Measurements from ENCODE around the gene SMG1.

SMG1 gene

DNA sequence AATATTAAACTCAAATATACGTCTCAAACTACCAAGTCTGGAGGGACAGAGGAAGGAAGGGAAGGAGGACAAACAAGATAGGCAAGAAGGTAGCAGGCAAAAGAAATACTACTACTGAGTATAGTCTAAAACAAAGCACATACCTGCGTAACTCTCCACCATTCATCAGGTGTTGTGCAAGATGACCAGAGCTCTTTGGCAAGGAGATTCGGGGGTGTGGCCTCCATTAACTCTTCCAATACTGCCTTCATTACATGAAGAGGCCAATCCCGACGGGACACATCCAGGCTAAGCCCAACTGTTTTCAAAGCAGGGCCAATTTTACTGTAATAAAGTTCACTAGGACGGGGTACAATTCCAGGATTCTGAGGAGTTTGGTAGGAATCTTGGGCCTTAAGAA is 86.7 kb downstream of the SMG1 start:
- no peak for DNase-seq
- Histone ChIP-seq H3K4me1 (no peaks in the 10 kb centered on the region), H3K27me3 (no peaks in the 10 kb centered on the region), H3K9me3 (no peaks in the 10 kb centered on the region), H3K4me3 (ENCODE audit: low read depth, low read length) (no peak overlapping the region), H3K36me3 (peaks cover 75% of the 10 kb centered on the region)
- TF ChIP-seq, protein P1, sequence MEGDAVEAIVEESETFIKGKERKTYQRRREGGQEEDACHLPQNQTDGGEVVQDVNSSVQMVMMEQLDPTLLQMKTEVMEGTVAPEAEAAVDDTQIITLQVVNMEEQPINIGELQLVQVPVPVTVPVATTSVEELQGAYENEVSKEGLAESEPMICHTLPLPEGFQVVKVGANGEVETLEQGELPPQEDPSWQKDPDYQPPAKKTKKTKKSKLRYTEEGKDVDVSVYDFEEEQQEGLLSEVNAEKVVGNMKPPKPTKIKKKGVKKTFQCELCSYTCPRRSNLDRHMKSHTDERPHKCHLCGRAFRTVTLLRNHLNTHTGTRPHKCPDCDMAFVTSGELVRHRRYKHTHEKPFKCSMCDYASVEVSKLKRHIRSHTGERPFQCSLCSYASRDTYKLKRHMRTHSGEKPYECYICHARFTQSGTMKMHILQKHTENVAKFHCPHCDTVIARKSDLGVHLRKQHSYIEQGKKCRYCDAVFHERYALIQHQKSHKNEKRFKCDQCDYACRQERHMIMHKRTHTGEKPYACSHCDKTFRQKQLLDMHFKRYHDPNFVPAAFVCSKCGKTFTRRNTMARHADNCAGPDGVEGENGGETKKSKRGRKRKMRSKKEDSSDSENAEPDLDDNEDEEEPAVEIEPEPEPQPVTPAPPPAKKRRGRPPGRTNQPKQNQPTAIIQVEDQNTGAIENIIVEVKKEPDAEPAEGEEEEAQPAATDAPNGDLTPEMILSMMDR (IDR thresholded peaks at IDR 0.05; ENCODE audit: low read depth, low read length), result no peak

DNA sequence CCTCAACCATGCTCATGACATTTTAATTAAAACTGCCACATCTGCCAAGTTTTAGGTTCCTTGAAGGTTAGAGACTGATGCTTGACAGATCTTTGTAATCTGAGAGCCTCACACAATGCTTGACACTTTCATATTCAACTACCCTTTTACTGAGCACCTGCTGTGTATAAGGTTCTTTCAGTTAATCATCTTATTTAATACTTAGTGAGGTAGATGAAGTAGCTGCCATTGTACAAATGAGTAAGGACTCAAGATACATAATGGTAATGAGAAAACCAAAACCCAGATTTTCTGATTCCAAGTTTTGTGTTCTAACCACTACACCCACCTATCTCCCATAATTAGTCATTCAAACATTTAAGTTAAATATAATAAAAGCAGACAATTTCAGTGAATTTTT is 89.5 kb downstream of the SMG1 start:
- peaks cover 92% of the 10 kb centered on the region for H3K36me3 ChIP-seq
- TF ChIP-seq, protein P1 (IDR thresholded peaks at IDR 0.05; ENCODE audit: low read depth, low read length), result no peak
- H3K9me3 ChIP-seq, result no peaks in the 10 kb centered on the region
- no peak for DNase-seq
- H3K4me3 ChIP-seq (ENCODE audit: low read depth, low read length), result no peak overlapping the region
- no peaks in the 10 kb centered on the region for H3K27me3 ChIP-seq
- H3K4me1 ChIP-seq, result no peaks in the 10 kb centered on the region

DNA sequence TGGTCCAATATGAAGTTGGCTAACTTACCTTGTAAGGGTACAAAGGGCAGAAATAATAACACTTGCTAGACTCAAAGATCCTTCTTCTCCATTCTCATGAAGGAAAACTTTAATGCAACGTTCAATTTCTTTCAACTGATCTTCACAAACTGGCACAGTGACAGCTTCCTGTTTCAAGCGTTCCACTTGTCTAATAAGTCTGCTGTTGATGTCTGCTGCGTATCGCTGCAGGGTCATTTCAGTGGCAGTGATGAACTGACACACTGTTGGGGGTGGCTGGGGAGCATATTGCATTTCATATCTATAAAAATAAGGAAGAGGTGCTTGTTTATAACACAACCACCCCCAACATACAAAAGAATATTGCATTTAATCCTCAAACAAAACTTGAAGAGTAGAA is 91.3 kb downstream of the SMG1 start:
- no peaks in the 10 kb centered on the region for H3K4me1 ChIP-seq
- TF ChIP-seq, protein P1 (IDR thresholded peaks at IDR 0.05; ENCODE audit: low read depth, low read length), result no peak
- no peak overlapping the region for H3K4me3 ChIP-seq (ENCODE audit: low read depth, low read length)
- no peaks in the 10 kb centered on the region for H3K27me3 ChIP-seq
- H3K36me3 ChIP-seq, result peaks cover 92% of the 10 kb centered on the region
- no peak for DNase-seq
- H3K9me3 ChIP-seq, result no peaks in the 10 kb centered on the region

DNA sequence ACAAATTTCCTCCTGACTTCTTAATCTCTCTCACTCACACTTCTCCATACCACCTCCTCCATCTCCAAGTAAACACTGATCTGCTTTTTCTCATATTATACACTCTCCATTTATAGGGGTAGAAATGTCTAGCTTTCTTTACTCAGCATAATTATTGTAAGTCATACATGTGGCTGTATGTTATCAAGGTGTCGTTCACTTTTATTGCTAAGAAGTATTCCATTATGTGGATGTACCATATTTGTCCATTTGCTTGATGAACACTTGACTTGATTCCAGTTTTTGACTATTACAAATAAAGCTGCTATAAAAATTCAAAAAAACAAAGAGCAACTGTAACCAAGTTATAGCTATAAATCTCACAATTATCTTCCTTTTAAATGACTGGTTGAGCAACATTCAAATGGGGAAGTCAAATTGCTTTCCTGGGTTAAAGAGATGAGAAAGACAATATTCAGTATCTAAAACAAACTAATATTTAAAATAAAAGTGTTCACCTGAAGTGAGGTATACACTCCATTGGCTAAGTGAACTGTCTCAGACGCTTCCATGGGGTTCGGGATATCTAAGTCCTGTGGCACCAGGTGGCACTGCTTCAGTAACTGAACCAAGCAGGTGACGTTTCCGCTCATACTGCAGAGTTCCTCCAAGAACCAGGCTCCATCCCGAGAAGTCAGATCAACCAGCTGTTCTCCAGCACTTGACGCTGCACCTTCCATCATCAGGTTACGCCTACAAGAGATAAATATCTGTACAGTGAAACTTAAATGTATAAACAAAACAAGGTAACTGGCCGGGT is 92.3 kb downstream of the SMG1 start:
- Histone ChIP-seq H3K9me3 (no peaks in the 10 kb centered on the region), H3K27me3 (no peaks in the 10 kb centered on the region), H3K36me3 (peaks cover 95% of the 10 kb centered on the region), H3K4me3 (ENCODE audit: low read depth, low read length) (no peak overlapping the region), H3K4me1 (no peaks in the 10 kb centered on the region)
- TF ChIP-seq, protein P1 (IDR thresholded peaks at IDR 0.05; ENCODE audit: low read depth, low read length), result no peak
- no peak for DNase-seq

DNA sequence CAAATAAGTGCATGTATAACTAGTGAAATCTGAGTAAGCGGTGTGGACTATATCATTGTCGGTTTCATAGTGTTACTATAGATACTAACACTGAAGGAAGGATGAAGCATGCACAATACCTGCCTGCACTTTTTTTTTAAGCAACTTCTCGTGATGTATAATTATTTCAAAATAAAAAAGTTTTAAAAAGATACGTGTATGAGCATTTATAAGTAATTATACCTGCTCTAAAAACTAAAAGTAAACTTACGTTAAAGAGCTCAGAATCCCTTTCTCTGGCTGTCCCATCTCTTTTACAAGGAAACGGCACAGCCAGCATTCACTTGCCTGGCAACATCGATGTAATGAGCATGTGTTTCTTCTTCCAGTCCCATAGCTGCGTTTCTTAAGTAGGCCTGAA is 93.6 kb downstream of the SMG1 start:
- Histone ChIP-seq H3K9me3 (no peaks in the 10 kb centered on the region), H3K4me3 (ENCODE audit: low read depth, low read length) (no peak overlapping the region), H3K36me3 (peaks cover 92% of the 10 kb centered on the region), H3K4me1 (no peaks in the 10 kb centered on the region), H3K27me3 (no peaks in the 10 kb centered on the region)
- no peak for DNase-seq
- TF ChIP-seq, protein P1 (IDR thresholded peaks at IDR 0.05; ENCODE audit: low read depth, low read length), result no peak

DNA sequence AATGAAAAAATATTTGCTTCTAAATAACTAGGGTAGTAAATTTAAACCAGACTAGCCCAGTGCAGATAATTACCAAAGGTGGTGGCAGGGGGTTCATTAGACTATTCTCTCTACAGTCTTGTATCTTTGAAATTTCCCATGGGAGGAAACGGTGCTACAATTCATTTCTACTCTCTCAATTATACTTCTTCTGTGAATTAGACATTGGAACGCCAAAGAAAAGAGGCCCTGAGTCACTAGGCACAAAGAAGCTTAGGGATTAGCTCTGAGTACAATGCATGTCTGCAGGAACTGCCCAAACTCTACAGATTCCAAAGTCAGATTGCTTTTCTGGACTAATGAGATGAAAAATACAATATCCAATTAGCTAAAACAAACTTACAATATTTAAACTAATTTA is 94.2 kb downstream of the SMG1 start:
- H3K27me3 ChIP-seq, result no peaks in the 10 kb centered on the region
- TF ChIP-seq, protein P1 (IDR thresholded peaks at IDR 0.05; ENCODE audit: low read depth, low read length), result no peak
- no peak for DNase-seq
- H3K4me3 ChIP-seq (ENCODE audit: low read depth, low read length), result no peak overlapping the region
- peaks cover 85% of the 10 kb centered on the region for H3K36me3 ChIP-seq
- H3K4me1 ChIP-seq, result no peaks in the 10 kb centered on the region
- H3K9me3 ChIP-seq, result no peaks in the 10 kb centered on the region

Measured in BE2C (cell line).